NB4 (cell line): ENCODE measurements around the gene ARL14.

Source experiments
- DNase-seq: peaks from one replicate; pipeline ENCODE4 v3.0.0; 2010; ENCODE audit warnings: low read depth
- H3K4me3 ChIP-seq: one replicate; pipeline ENCODE4 v1.5.1; 2011; ENCODE audit warnings: mild to moderate bottlenecking, low read depth, low read length, moderate library complexity
- MAX ChIP-seq: IDR thresholded peaks from 2 replicates; pipeline ENCODE4 v1.6.1; 2011; ENCODE audit warnings: low read depth, low read length
- MYC ChIP-seq: IDR thresholded peaks from 2 replicates; pipeline ENCODE4 v1.6.1; 2011; ENCODE audit warnings: low read depth, low read length
- POLR2A ChIP-seq: IDR thresholded peaks from 2 replicates; pipeline ENCODE4 v1.6.1; 2011; ENCODE audit warnings: mild to moderate bottlenecking; ENCODE audit not compliant: insufficient read length; ENCODE audit errors: extremely low read depth
- TF ChIP-seq, protein P1 (sequence below): IDR thresholded peaks from one replicate; pipeline ENCODE4 v1.5.1; 2012; ENCODE audit warnings: low read depth, low read length

Gene ARL14

GRCh38 chr3:160665784-160666526 lies 11.0 kb upstream of the ARL14 start:
- TF ChIP-seq POLR2A (no peak), MAX (no peak), MYC (no peak)
- TF ChIP-seq, protein P1, sequence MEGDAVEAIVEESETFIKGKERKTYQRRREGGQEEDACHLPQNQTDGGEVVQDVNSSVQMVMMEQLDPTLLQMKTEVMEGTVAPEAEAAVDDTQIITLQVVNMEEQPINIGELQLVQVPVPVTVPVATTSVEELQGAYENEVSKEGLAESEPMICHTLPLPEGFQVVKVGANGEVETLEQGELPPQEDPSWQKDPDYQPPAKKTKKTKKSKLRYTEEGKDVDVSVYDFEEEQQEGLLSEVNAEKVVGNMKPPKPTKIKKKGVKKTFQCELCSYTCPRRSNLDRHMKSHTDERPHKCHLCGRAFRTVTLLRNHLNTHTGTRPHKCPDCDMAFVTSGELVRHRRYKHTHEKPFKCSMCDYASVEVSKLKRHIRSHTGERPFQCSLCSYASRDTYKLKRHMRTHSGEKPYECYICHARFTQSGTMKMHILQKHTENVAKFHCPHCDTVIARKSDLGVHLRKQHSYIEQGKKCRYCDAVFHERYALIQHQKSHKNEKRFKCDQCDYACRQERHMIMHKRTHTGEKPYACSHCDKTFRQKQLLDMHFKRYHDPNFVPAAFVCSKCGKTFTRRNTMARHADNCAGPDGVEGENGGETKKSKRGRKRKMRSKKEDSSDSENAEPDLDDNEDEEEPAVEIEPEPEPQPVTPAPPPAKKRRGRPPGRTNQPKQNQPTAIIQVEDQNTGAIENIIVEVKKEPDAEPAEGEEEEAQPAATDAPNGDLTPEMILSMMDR: no peak
- no peak overlapping the region for H3K4me3 ChIP-seq
- peak; percentile 7 for DNase-seq

- TF ChIP-seq, protein P1: no peak
- TF ChIP-seq POLR2A: no peak
- no peak for TF ChIP-seq MYC
- no peak for TF ChIP-seq MAX
- no peak overlapping the region for H3K4me3 ChIP-seq
- no peak for DNase-seq
These were observed 9.5 kb upstream of the ARL14 start for GRCh38 chr3:160667452-160667851.

GRCh38 chr3:160668454-160668853 lies 8.5 kb upstream of the ARL14 start:
- TF ChIP-seq, protein P1: no peak
- TF ChIP-seq MYC: no peak
- no peak for TF ChIP-seq MAX
- no peak for TF ChIP-seq POLR2A
- H3K4me3 ChIP-seq: no peak overlapping the region
- no peak for DNase-seq

- TF ChIP-seq POLR2A: no peak
- no peak for DNase-seq
- H3K4me3 ChIP-seq: no peak overlapping the region
These were observed 5.7 kb upstream of the ARL14 start for GRCh38 chr3:160671231-160671630.

GRCh38 chr3:160671995-160672394 lies 5.0 kb upstream of the ARL14 start:
- H3K4me3 ChIP-seq: no peak overlapping the region
- no peak for TF ChIP-seq POLR2A
- TF ChIP-seq, protein P1: no peak
- TF ChIP-seq MYC: no peak
- TF ChIP-seq MAX: no peak
- no peak for DNase-seq

DNA sequence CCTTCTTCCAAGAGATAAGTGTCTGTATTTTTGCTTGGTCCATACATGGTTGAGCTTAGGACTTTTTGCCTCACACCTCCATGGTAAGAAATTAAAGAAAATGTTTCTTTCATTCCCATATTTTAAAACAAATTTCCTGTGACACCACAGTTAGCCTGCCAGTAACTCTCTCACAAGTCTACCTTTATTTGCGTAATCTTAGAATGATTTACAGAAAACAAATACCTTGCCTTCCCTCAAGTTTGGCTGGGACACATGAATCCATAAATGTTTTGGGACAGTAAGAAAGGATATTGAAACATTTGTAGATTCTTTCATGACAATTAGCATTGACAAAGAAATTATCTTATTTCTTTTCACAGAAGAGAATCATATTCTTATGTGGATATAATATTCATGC lies 3.8 kb upstream of the ARL14 start:
- H3K4me3 ChIP-seq: no peak overlapping the region
- TF ChIP-seq, protein P1: no peak
- TF ChIP-seq POLR2A (no peak), MAX (no peak), MYC (no peak)
- no peak for DNase-seq
